Measurements from ENCODE around the gene CUL2. TPM values are rescaled to one million over a fixed set of nuclear protein-coding genes. Genes with fewer than 3 reads are reported as not detected.

Gene CUL2
- 10 to 100 TPM in 3 of 4 donors, 1 to 10 TPM in 1; 6.4 to 43.3 (median 25.3) TPM for total RNA-seq

DNA sequence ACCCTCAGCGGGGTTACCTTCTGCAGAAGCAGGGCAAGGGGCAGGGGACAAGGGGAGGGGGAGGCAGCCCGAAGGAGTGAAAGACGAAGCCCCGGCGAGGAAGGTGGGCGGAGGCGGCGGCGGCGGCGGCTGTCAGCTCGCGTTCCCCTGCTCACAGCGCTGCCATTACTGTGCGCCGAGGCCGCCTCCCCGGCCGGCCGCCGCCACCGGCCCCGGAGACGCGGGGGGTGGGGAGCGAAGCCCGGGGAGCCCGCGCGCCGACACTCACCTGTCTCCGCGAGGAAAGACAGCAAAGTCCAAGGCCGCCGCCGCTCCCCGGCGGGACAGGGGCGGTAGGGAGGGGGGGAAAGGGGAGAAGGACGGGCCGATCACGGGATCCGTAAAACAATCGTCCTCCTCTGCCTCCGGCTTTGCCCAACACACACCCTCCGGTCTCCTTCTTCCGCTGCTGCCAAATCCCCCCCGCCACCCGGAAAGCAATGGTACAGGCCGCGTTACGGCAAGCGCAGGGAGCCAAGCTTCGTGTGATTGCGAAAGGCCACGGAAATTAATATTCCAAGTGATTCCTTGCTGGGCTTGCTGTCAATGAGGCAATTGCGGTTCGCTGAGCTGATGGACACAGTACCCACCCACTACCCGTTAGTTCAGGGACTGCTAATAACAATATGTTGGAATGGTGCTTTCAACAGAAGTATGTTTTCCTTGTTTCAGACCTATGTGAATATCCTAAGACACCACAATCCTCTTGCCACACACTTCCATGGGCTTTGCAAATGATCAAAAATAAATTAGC is at the start of gene CUL2:
Gene CUL2 (minus strand): TSS at position 180 of the 793 bp plus-strand sequence. CDS start 19,024 bp downstream, outside the sequence.
- intact Hi-C loops (cut with DNase I; ENCODE audit: low total_unique reads), result no loop called here
- H3K27ac ChIP-seq, result peak within 1 kb of the TSS; percentile 86 to 97
- TF ChIP-seq, protein P1, sequence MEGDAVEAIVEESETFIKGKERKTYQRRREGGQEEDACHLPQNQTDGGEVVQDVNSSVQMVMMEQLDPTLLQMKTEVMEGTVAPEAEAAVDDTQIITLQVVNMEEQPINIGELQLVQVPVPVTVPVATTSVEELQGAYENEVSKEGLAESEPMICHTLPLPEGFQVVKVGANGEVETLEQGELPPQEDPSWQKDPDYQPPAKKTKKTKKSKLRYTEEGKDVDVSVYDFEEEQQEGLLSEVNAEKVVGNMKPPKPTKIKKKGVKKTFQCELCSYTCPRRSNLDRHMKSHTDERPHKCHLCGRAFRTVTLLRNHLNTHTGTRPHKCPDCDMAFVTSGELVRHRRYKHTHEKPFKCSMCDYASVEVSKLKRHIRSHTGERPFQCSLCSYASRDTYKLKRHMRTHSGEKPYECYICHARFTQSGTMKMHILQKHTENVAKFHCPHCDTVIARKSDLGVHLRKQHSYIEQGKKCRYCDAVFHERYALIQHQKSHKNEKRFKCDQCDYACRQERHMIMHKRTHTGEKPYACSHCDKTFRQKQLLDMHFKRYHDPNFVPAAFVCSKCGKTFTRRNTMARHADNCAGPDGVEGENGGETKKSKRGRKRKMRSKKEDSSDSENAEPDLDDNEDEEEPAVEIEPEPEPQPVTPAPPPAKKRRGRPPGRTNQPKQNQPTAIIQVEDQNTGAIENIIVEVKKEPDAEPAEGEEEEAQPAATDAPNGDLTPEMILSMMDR (IDR thresholded peaks at IDR 0.05), result peak in 1 of 4 experiments; percentile 8
- TF ChIP-seq POLR2A (IDR thresholded peaks at IDR 0.05), result no peak
- H3K9me3 ChIP-seq, result no peaks in the 10 kb centered on the region
- H3K36me3 ChIP-seq, result no peaks in the 10 kb centered on the region
- H3K4me3 ChIP-seq, result peak within 1 kb of the TSS; percentile 88 to 90
- H3K4me1 ChIP-seq, result peaks cover 0 to 7% of the 10 kb centered on the region in 2 donors
- H3K27me3 ChIP-seq, result no peaks in the 10 kb centered on the region
- DNase-seq, result peak; percentile 93

DNA sequence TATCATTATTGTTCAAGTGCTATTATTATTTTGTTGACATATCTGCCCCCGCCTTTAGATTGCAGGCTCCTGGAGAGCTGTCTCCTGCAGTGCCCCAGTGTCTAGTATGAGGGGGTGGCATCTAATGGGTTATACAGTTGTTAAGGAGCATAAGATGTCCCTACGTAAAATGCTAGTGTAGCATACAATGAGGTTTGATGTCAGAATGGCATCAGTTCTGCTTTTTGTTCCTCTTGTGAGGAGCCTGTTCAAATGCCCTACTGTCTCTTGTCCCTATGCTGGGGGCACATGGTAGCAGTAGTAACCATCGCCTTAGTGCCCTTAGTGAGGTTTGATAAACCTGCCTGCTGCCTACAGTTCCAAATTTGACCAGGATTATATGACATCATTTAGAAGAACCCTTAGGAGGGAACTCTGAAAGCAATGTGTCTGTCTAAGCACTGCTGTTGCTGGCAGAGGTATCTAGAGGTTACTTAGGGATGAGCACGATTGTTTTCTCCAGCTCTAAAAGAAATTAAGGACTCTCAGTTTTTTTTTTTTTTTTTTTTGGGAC is 46.2 kb upstream of the CUL2 start:
- Histone ChIP-seq H3K27me3 (no peaks in the 10 kb centered on the region), H3K4me3 (no peak overlapping the region), H3K27ac (no peak overlapping the region), H3K9me3 (no peaks in the 10 kb centered on the region), H3K36me3 (no peaks in the 10 kb centered on the region), H3K4me1 (no peaks in the 10 kb centered on the region)
- TF ChIP-seq POLR2A (IDR thresholded peaks at IDR 0.05), result no peak
- TF ChIP-seq, protein P1 (IDR thresholded peaks at IDR 0.05), result no peak
- intact Hi-C loops (cut with DNase I; ENCODE audit: low total_unique reads), result no loop called here
- no peak for DNase-seq

GRCh38 chr10:35135861-35136260 is 45.7 kb upstream of the CUL2 start:
- H3K4me1 ChIP-seq, result no peaks in the 10 kb centered on the region
- no peaks in the 10 kb centered on the region for H3K27me3 ChIP-seq
- H3K4me3 ChIP-seq, result no peak overlapping the region
- H3K27ac ChIP-seq, result no peak overlapping the region
- no peaks in the 10 kb centered on the region for H3K9me3 ChIP-seq
- intact Hi-C loops (cut with DNase I; ENCODE audit: low total_unique reads), result no loop called here
- DNase-seq, result no peak
- no peaks in the 10 kb centered on the region for H3K36me3 ChIP-seq
- TF ChIP-seq, protein P1 (IDR thresholded peaks at IDR 0.05), result no peak
- TF ChIP-seq POLR2A (IDR thresholded peaks at IDR 0.05), result no peak

GRCh38 chr10:35133586-35133985 is 43.4 kb upstream of the CUL2 start:
- TF ChIP-seq, protein P1 (IDR thresholded peaks at IDR 0.05), result no peak
- TF ChIP-seq POLR2A (IDR thresholded peaks at IDR 0.05), result no peak
- intact Hi-C loops (cut with DNase I; ENCODE audit: low total_unique reads), result no loop called here
- no peak overlapping the region for H3K27ac ChIP-seq

DNA sequence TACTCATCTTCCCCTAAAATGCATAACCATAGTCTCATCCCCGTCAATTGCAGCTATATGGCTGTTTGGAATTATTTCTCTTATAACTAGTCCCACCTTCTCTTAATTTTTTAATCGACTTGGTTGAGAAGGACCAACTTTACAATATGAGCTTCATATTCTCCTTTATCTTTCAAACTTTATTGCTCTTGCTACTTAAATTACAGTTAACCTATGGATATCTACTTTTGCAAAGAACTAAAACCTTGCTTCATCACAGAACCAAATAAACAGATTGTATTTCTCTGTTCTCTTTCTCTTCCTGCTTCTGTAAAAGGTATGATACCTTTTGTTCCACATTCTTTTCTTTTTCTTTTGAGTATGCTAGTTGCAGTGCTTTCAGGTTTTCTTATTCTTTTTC is 42.6 kb upstream of the CUL2 start:
- no peak for DNase-seq
- H3K36me3 ChIP-seq, result no peaks in the 10 kb centered on the region
- intact Hi-C loops (cut with DNase I; ENCODE audit: low total_unique reads), result no loop called here
- no peak for TF ChIP-seq POLR2A (IDR thresholded peaks at IDR 0.05)
- TF ChIP-seq, protein P1 (IDR thresholded peaks at IDR 0.05), result no peak
- H3K4me3 ChIP-seq, result no peak overlapping the region
- no peak overlapping the region for H3K27ac ChIP-seq
- H3K9me3 ChIP-seq, result no peaks in the 10 kb centered on the region
- no peaks in the 10 kb centered on the region for H3K27me3 ChIP-seq
- peaks cover 0 to 5% of the 10 kb centered on the region in 2 donors for H3K4me1 ChIP-seq

More at GRCh38 chr10:35133586-35133985, 43.4 kb upstream of the CUL2 start:
- H3K36me3 ChIP-seq, result no peaks in the 10 kb centered on the region
- peaks cover 0 to 5% of the 10 kb centered on the region in 2 donors for H3K4me1 ChIP-seq
- H3K4me3 ChIP-seq, result no peak overlapping the region
- no peaks in the 10 kb centered on the region for H3K27me3 ChIP-seq
- H3K9me3 ChIP-seq, result no peaks in the 10 kb centered on the region
- DNase-seq, result no peak
